COLO829 (cell line): ENCODE measurements around the gene GSK3A.

Experiments
- DNase-seq: peaks from one replicate; pipeline ENCODE4 v3.0.0; 2012; ENCODE audit warnings: low spot score

Gene GSK3A

GRCh38 chr19:42281146-42281826 is 38.9 kb upstream of the GSK3A start:
- peak; percentile 40 for DNase-seq

- DNase-seq = peak; percentile 52
Observed at GRCh38 chr19:42280815-42281145, 38.4 kb upstream of the GSK3A start.

GRCh38 chr19:42279902-42280814 is 37.8 kb upstream of the GSK3A start:
- peak; percentile 93 for DNase-seq

- DNase-seq = no peak
Observed at GRCh38 chr19:42279155-42279901, 36.9 kb upstream of the GSK3A start.

GRCh38 chr19:42278452-42279154 is 36.2 kb upstream of the GSK3A start:
- no peak for DNase-seq

- DNase-seq = no peak
Observed at GRCh38 chr19:42277821-42278451, 35.5 kb upstream of the GSK3A start.

- no peak for DNase-seq
Observed at GRCh38 chr19:42276821-42277220, 34.4 kb upstream of the GSK3A start.

- DNase-seq = no peak
Observed at GRCh38 chr19:42276284-42276683, 33.9 kb upstream of the GSK3A start.

- DNase-seq = no peak
Observed at GRCh38 chr19:42275517-42275916, 33.1 kb upstream of the GSK3A start.

GRCh38 chr19:42275103-42275502 is 32.7 kb upstream of the GSK3A start:
- DNase-seq = no peak

- no peak for DNase-seq
Observed at GRCh38 chr19:42274065-42274682, 31.8 kb upstream of the GSK3A start.

- DNase-seq = no peak
Observed at GRCh38 chr19:42273407-42274064, 31.1 kb upstream of the GSK3A start.

- DNase-seq = no peak
Observed at GRCh38 chr19:42272989-42273406, 30.6 kb upstream of the GSK3A start.

- DNase-seq = no peak
Observed at GRCh38 chr19:42272535-42272897, 30.1 kb upstream of the GSK3A start.

- no peak for DNase-seq
Observed at GRCh38 chr19:42271861-42272534, 29.6 kb upstream of the GSK3A start.

- DNase-seq = no peak
Observed at GRCh38 chr19:42271045-42271419, 28.6 kb upstream of the GSK3A start.

GRCh38 chr19:42270346-42271044 is 28.1 kb upstream of the GSK3A start:
- no peak for DNase-seq

- no peak for DNase-seq
Observed at GRCh38 chr19:42269478-42270345, 27.3 kb upstream of the GSK3A start.
